Upper lobe of right lung (tissue), 1 donor: ENCODE measurements around the gene TRAF1. TPM values are rescaled to one million over a fixed set of nuclear protein-coding genes. Genes with fewer than 3 reads are reported as not detected.
A peak's percentile ranks its signal among the peaks of the same experiment; 100 is the strongest.

Experiments used
- ATAC-seq: fragments of 200-7000 bp; cut with Tn5 transposase; one replicate; pipeline ENCODE4 v1.9.1; 2020; ENCODE audit warnings: mild to moderate bottlenecking, moderate library complexity
- DNase-seq: peaks from one replicate; pipeline ENCODE4 v3.0.0-alpha.2; 2020
- H3K27ac ChIP-seq: fragments of 200-600 bp; one replicate; pipeline ENCODE4 v1.8.0; 2022
- H3K27me3 ChIP-seq: fragments of 200-600 bp; one replicate; pipeline ENCODE4 v1.8.0; 2022; ENCODE audit warnings: mild to moderate bottlenecking
- H3K36me3 ChIP-seq: fragments of 200-600 bp; one replicate; pipeline ENCODE4 v1.8.0; 2022
- H3K4me1 ChIP-seq: fragments of 200-600 bp; one replicate; pipeline ENCODE4 v1.8.0; 2022
- H3K4me3 ChIP-seq: fragments of 200-600 bp; one replicate; pipeline ENCODE4 v1.8.0; 2022; ENCODE audit warnings: mild to moderate bottlenecking
- H3K9me3 ChIP-seq: fragments of 200-600 bp; one replicate; pipeline ENCODE4 v1.8.0; 2022
- CTCF ChIP-seq: fragments of 200-600 bp; IDR thresholded peaks from one replicate; pipeline ENCODE4 v1.8.0; 2022; ENCODE audit warnings: antibody characterized with exemption
- intact Hi-C: fragments of 100-400 bp; cut with DNase I; formaldehyde crosslinking; loops from one replicate; pipeline ENCODE4 v1.11.0; 2022
- total RNA-seq: library from RNA; stranded (reverse); fragmentation: NEBNext Ultra II Directional; extraction: Animal tissue kit (Norgen Biotek cat#: 25700); gene quantifications from one replicate; pipeline ENCODE4 v1.2.1, GENCODE V29; 2021
- donor health status: DM: no; HTN: yes; CAD: no; lungs with severe emphysema.

TRAF1 gene
- total RNA-seq, 1 donor from 2014 or later, result 6.0 TPM

GRCh38 chr9:120905315-120906164 lies 21.1 kb downstream of the TRAF1 start:
- no peak overlapping the region for H3K27ac ChIP-seq
- no peak for ATAC-seq
- intact Hi-C loops, result no loop called here

GRCh38 chr9:120904978-120905301 lies 21.7 kb downstream of the TRAF1 start:
- DNase-seq (no peak), ATAC-seq (peak; percentile 10)
- H3K36me3 ChIP-seq, result no peaks in the 10 kb centered on the region
- TF ChIP-seq CTCF, result no peak
- no peaks in the 10 kb centered on the region for H3K9me3 ChIP-seq
- H3K27me3 ChIP-seq, result no peaks in the 10 kb centered on the region
- intact Hi-C loops, result no loop called here
- H3K27ac ChIP-seq, result no peak overlapping the region
- H3K4me1 ChIP-seq, result no peaks in the 10 kb centered on the region
- H3K4me3 ChIP-seq, result no peak overlapping the region

More at GRCh38 chr9:120905315-120906164, 21.1 kb downstream of the TRAF1 start:
- H3K4me3 ChIP-seq, result no peak overlapping the region
- H3K36me3 ChIP-seq, result no peaks in the 10 kb centered on the region
- no peak for TF ChIP-seq CTCF
- no peaks in the 10 kb centered on the region for H3K4me1 ChIP-seq
- no peak for DNase-seq
- no peaks in the 10 kb centered on the region for H3K9me3 ChIP-seq
- no peaks in the 10 kb centered on the region for H3K27me3 ChIP-seq

DNA sequence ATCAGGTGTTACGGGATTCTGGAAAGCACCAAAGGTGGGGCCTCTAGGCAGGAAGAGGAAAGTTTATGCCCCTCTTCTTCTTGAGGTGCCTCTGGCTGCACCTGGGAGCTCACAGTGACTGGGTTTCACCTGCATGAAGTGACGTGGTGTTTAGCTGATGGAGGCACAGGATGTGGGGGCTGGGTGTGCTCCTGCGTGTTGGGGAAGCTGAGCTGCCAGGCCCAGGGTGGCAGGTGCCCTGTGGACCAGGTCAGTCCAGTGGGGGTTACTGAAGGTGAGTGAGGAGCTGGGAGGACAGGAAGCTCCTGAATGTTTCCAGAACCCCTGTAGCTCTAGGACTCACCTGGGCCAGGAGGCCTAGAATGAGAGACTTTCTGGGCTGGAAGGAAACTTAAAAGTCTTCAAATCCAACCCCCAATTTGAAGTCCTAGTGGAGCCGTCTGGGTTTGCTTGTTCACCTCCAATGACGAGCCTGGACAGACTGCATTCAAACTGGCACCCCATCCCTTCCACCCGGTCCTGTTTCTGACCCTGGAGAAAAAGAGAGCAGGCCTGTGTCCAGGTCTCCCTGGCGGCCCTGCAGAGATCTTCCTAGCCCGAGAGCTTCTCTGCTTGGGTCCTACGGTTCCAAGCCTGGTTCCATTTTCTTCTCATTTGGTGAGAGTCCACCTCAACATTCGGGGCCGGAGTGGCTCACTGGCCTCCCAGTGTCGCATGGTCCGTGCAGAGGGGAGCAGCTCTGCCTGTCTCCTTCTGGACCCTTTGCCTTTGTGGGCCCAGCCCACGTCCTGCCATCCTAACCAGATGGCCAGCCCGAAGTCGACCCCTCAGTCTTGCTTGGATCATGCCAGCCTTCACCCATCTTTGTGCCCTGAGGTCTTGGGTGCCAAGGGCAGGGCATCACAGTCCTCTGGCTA lies 22.3 kb downstream of the TRAF1 start:
- Histone ChIP-seq H3K27me3 (no peaks in the 10 kb centered on the region), H3K9me3 (no peaks in the 10 kb centered on the region), H3K36me3 (no peaks in the 10 kb centered on the region), H3K27ac (no peak overlapping the region), H3K4me1 (no peaks in the 10 kb centered on the region), H3K4me3 (no peak overlapping the region)
- no peak for TF ChIP-seq CTCF
- no peak for DNase-seq
- ATAC-seq, result peak; percentile 7
- intact Hi-C loops, result no loop called here

- no peaks in the 10 kb centered on the region for H3K27me3 ChIP-seq
- H3K4me1 ChIP-seq, result no peaks in the 10 kb centered on the region
- no peak for TF ChIP-seq CTCF
- intact Hi-C loops, result no loop called here
- no peak overlapping the region for H3K4me3 ChIP-seq
- no peak overlapping the region for H3K27ac ChIP-seq
- no peaks in the 10 kb centered on the region for H3K36me3 ChIP-seq
- ATAC-seq (no peak), DNase-seq (no peak)
- no peaks in the 10 kb centered on the region for H3K9me3 ChIP-seq
Observed at GRCh38 chr9:120902569-120903535, 23.7 kb downstream of the TRAF1 start.
